Measurements from ENCODE around the gene GAGE2A.
"Not testable (repeated sequence)": the region's sequence is repeated elsewhere in the genome, so short reads cannot be mapped to it uniquely, and the experiment has no call there.

GAGE2A gene, protein sequence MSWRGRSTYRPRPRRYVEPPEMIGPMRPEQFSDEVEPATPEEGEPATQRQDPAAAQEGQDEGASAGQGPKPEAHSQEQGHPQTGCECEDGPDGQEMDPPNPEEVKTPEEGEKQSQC
- total RNA-seq, result 0 to 0.12 (median 0) reads per million in 18 experiments

DNA sequence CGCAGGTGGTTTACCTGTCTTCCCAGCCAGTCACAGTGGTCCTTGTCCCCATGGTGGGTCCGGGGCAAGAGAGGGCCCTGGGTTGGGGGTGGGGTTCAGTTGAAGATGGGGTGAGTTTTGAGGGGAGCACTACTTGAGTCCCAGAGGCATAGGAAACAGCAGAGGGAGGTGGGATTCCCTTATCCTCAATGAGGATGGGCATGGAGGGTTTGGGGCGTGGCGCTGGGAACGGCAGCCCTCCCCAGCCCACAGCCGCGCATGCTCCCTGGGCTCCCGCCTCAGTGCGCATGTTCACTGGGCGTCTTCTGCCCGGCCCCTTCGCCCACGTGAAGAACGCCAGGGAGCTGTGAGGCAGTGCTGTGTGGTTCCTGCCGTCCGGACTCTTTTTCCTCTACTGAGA lies at the start of gene GAGE2A:
Gene GAGE2A, plus strand, starts transcription at position 301 of the 400 bp plus-strand sequence. CDS start 1,155 bp downstream, outside the sequence.
- DNase-seq, result not testable (repeated sequence)

GRCh38 chrX:49541433-49541832 lies 47.9 kb upstream of the GAGE2A start, which contains the start of gene GAGE12D:
Gene GAGE12D (plus strand): TSS chrX:49541733. CDS start chrX:49542888, 1,155 bp downstream.
- DNase-seq, result not testable (repeated sequence)

DNA sequence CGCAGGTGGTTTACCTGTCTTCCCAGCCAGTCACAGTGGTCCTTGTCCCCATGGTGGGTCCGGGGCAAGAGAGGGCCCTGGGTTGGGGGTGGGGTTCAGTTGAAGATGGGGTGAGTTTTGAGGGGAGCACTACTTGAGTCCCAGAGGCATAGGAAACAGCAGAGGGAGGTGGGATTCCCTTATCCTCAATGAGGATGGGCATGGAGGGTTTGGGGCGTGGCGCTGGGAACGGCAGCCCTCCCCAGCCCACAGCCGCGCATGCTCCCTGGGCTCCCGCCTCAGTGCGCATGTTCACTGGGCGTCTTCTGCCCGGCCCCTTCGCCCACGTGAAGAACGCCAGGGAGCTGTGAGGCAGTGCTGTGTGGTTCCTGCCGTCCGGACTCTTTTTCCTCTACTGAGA lies 38.3 kb upstream of the GAGE2A start, which contains the start of gene GAGE12E:
Gene GAGE12E, plus strand, starts transcription at position 301 of the 400 bp plus-strand sequence. CDS start 1,155 bp downstream, outside the sequence.
- DNase-seq, result not testable (repeated sequence)

DNA sequence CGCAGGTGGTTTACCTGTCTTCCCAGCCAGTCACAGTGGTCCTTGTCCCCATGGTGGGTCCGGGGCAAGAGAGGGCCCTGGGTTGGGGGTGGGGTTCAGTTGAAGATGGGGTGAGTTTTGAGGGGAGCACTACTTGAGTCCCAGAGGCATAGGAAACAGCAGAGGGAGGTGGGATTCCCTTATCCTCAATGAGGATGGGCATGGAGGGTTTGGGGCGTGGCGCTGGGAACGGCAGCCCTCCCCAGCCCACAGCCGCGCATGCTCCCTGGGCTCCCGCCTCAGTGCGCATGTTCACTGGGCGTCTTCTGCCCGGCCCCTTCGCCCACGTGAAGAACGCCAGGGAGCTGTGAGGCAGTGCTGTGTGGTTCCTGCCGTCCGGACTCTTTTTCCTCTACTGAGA lies 28.8 kb upstream of the GAGE2A start, which contains the start of gene GAGE12F:
Gene GAGE12F, plus strand, starts transcription at position 301 of the 400 bp plus-strand sequence. CDS start 1,155 bp downstream, outside the sequence.
- not testable (repeated sequence) for DNase-seq

GRCh38 chrX:49568728-49569127 lies 20.6 kb upstream of the GAGE2A start:
- DNase-seq, result not testable (repeated sequence)

DNA sequence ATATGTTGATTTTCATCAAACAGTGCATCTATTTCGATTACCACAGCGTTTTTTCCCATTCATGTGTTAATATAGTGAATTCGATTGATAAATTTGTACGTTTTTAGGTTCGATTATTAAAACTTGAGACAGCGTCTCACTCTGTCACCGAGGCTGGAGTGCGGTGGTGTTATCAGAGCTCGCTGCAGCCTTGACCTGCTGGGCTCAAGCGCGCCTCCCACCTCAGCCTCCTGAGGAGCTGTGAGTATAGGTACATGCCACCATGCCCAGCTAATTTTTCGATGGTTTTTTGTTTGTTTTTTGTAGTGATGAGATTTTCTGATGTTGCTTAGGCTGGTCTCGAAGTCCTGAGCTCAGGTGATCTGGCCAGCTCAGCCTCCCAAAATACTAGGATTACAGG lies 20.1 kb upstream of the GAGE2A start:
- not testable (repeated sequence) for DNase-seq

DNA sequence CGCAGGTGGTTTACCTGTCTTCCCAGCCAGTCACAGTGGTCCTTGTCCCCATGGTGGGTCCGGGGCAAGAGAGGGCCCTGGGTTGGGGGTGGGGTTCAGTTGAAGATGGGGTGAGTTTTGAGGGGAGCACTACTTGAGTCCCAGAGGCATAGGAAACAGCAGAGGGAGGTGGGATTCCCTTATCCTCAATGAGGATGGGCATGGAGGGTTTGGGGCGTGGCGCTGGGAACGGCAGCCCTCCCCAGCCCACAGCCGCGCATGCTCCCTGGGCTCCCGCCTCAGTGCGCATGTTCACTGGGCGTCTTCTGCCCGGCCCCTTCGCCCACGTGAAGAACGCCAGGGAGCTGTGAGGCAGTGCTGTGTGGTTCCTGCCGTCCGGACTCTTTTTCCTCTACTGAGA lies 19.2 kb upstream of the GAGE2A start, which contains the start of gene GAGE12G:
Gene GAGE12G, plus strand, starts transcription at position 301 of the 400 bp plus-strand sequence. CDS start 1,155 bp downstream, outside the sequence.
- DNase-seq, result not testable (repeated sequence)

DNA sequence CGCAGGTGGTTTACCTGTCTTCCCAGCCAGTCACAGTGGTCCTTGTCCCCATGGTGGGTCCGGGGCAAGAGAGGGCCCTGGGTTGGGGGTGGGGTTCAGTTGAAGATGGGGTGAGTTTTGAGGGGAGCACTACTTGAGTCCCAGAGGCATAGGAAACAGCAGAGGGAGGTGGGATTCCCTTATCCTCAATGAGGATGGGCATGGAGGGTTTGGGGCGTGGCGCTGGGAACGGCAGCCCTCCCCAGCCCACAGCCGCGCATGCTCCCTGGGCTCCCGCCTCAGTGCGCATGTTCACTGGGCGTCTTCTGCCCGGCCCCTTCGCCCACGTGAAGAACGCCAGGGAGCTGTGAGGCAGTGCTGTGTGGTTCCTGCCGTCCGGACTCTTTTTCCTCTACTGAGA lies 9.6 kb upstream of the GAGE2A start, which contains the start of gene GAGE12H:
Gene GAGE12H, plus strand, starts transcription at position 301 of the 400 bp plus-strand sequence. CDS start 1,155 bp downstream, outside the sequence.
- not testable (repeated sequence) for DNase-seq

DNA sequence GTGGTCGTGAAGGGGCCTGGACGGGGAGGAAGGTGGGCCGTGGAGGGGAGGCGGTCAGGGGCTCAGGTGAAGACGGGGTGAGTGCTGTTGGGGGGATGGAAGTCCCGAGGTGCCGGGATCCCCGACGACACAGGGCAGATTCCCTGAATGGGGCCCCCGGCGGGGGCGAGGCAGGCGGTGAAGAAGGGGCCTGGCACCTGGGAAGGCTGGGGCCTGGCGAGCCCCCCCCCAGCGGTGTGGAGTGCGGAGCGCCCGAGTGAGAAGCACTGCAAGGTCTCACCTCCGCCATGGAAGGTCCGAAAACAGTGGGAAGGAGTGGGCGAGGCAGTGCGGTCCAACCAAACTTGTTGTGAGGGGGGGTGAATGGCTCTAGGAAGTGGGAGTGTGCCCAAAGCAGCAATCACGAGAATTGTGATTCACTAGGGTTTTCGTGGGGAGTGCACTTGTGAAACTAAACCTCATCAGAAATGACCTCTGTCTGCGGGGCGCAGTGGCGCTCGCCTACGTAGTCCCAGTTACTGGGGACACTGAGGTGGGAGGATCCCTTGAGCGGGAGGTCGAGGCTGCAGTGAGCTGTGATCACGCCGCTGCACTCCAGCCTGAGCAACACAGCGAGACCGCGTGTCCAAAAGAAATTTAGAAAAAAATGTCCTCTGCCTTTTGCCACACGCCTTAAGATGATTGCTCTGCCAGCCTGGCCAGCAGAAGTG lies 628 bp downstream of the GAGE2A start:
- DNase-seq, result not testable (repeated sequence)

DNA sequence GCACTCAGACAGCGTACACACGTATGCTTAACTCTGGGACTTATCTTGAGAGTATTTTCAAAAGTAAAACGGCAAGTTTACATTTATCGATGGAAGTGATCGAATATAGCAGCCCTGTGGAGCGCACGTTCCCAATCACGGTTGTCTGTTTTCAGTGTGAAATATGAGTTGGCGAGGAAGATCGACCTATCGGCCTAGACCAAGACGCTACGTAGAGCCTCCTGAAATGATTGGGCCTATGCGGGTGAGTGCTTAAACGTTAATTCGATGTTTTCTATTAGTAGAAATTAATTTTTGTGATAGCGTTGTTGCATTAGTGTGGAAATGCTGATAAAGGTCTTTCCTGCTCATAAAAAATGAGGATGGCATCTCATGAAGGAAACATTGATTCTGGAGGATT lies 1.2 kb downstream of the GAGE2A start:
- DNase-seq, result not testable (repeated sequence)

DNA sequence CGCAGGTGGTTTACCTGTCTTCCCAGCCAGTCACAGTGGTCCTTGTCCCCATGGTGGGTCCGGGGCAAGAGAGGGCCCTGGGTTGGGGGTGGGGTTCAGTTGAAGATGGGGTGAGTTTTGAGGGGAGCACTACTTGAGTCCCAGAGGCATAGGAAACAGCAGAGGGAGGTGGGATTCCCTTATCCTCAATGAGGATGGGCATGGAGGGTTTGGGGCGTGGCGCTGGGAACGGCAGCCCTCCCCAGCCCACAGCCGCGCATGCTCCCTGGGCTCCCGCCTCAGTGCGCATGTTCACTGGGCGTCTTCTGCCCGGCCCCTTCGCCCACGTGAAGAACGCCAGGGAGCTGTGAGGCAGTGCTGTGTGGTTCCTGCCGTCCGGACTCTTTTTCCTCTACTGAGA lies 9.4 kb downstream of the GAGE2A start, which contains the start of gene GAGE1:
Gene GAGE1, plus strand, starts transcription at position 301 of the 400 bp plus-strand sequence. CDS start 1,155 bp downstream, outside the sequence.
- not testable (repeated sequence) for DNase-seq

- DNase-seq, result no peak
Measured at GRCh38 chrX:49610718-49611310, 21.5 kb downstream of the GAGE2A start.

- DNase-seq, result no peak
Measured at GRCh38 chrX:49618574-49618973, 29.3 kb downstream of the GAGE2A start.

- peak in 1 of 2 donors; percentile 7 for DNase-seq
Measured at GRCh38 chrX:49627086-49627777, 37.9 kb downstream of the GAGE2A start.

DNA sequence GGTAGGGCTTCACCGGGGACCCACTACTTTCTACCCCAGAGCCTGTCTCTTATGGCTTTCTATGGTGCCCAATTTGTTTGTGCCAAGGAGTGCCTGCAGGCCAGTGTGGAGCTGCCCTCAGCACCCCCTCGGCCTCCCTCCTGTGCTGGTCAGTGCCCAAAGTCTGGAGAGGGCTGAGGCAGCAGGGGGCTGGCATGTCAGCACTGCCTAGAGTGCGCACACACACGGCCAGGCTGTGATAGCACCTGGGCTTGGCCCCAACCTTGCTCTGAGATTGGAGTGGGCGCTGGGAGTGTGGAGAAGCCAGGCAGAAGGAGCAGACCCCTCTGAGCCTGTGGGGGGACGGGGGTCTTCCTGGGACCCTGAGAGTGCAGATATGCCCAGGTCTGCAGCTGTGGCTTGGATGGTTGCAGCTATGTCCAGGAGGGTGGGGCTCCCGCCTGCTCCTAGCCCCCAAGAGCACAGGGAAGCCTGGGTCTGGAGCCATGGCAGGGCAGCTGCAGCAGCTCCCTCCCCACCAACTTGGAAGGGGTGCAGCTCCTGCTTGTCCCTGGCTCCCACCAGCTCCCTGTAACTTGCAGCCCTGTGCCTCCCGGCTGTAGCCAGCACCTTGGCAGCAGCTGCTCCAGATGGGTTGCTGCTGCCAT lies 55.8 kb downstream of the GAGE2A start:
- no peak for DNase-seq
